ENCODE data around the gene RGS6.

Gene RGS6

GRCh38 chr14:72089625-72090024 is 157.4 kb downstream of the RGS6 start:
- DNase-seq = no peak

DNA sequence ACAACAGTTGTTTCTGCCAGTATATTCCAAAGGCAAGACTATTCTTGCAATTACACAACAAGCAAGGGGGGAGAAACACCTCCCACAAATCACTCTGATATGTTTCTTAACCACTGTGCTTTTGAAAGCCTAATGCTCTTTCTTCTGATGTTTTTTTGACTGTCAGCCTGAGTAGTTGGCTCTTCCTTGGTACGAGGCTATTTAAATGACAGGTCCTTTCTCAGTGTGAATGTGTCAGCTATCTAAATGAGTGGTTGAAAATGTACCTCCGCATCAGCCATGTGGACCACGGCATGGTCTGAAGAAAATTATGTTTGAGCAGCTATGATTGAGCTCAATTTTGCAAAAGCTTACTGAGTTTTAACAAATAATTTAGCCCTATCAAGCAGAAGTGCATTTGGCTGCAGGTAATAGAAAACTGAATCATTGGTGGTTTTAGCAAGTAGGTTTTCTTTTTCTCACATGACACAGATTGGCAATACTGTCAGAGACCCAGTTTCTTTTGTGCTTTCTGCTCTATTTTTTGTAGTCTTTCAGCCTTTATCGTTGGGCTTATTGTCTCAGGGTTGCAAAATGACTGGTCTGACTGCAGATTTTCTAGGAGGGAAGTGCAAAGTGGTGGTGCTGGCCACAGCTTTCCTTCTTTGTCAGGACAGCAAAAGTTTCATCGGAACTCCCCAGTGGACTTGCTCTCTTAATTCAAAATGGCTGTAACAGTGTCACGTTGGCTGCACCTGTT is 162.8 kb downstream of the RGS6 start:
- DNase-seq = no peak

DNA sequence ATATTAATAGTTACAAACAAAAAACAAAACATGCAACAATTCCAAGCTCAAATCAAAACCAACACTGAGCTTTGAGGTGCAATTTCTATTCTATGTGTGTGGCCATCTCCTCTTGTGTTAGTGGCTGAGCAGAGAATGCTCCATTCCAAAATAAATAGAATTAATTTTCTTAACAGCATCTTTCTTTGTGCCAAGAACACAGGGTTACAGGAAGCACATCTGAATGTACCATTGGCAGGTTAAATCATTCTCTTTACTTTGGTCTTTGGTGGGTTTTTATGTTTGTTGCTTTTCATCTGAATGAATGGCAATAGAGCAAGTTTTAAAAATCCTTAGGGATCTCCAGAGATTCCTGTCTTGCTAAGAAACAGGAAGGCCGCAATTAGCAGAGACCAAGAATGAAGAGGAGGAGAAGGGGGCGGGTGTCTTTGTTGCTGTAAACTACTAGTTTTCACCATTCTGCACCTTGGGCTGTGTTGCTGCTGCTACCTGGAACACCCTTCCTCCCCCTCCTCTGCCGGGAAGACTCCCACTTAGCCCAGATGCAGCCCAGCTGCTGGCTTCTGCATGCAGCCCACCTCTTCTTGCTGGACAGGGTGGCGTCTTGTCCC is 165.0 kb downstream of the RGS6 start:
- DNase-seq = no peak

- DNase-seq = no peak
Measured at GRCh38 chr14:72098210-72098609, 166.0 kb downstream of the RGS6 start.

- no peak for DNase-seq
Measured at GRCh38 chr14:72099566-72099965, 167.3 kb downstream of the RGS6 start.

- DNase-seq = no peak
Measured at GRCh38 chr14:72104011-72104613, 171.9 kb downstream of the RGS6 start.

DNA sequence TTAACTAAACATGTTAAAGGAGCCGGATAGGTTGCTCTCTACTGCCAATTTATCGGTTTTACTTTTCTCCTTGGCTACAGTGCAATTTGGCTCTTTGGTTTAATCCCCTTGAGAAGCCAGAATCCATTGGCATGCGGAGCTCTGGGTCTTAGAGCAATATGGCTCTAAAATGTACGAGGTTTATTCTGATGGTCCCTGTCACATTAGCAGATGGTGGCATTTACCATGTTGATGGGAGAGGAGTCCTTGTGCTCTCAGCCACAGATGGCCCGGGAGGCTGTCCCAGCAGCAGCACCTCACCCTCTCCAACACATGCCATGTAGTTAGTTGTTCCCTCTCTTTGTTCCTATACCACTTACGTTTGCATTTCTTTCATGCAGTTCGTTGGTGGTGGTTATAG is 179.7 kb downstream of the RGS6 start:
- no peak for DNase-seq

DNA sequence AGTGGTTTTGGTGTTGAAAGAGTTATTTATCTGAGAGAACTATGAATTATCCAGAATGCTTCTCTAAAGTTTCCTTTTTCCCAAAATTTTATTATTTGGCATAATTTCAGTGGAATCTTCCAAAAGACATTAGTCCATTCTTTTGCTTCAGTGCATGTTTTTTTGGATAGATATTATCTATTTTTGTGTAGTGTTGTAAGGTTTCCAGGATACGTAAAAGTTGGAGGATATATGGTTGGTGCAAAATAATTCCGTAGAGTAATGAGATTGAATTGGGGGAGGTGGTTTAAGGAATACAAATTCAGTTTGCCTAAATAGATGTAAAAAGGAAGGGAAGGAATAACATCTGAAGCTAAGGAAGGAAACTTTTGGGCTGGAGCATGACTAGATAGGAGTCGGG is 186.6 kb downstream of the RGS6 start:
- no peak for DNase-seq

GRCh38 chr14:72120315-72120714 is 188.1 kb downstream of the RGS6 start:
- DNase-seq = no peak

- no peak for DNase-seq
Measured at GRCh38 chr14:72123755-72124154, 191.5 kb downstream of the RGS6 start.

- DNase-seq = no peak
Measured at GRCh38 chr14:72124171-72124570, 191.9 kb downstream of the RGS6 start.

DNA sequence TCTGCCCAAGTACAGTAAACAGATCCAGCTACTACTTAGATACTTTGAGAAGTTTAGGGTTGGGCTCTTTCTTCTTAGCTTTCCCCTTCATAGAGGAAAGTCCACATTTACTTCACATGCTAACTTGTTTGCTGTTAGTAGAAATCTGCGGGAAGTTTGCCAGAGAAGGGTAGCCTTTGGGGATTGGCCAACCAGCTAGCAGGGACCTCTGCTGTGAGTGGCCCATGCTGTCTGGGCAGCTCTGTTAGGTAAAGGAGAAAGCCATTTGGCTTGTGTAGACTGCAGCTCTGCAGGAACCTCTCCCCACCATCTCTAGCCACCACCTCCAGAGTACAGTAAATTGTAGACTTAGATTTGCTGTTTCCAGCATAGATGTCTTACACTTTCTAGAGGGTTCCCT is 193.9 kb downstream of the RGS6 start:
- DNase-seq = no peak

DNA sequence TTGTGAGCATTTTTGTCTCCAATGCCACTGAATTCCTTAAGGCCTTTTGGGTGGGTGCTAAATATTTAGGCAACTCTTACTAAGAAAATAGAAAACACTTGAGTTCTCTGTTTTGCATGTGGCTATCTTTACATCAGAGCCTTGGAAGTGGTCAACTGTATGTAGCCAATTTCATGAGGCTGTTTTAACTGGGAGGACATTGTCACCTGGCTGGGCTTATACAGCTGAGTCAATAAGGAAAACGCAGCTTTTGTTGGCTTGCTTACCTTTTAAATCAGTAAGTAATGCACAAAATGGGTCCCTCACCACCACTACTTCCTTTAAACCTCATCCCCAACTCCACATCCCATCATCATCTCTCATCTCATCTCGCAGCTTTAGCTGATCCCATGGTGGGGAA is 194.3 kb downstream of the RGS6 start:
- no peak for DNase-seq

- DNase-seq = no peak
Measured at GRCh38 chr14:72128629-72129028, 196.4 kb downstream of the RGS6 start.

DNA sequence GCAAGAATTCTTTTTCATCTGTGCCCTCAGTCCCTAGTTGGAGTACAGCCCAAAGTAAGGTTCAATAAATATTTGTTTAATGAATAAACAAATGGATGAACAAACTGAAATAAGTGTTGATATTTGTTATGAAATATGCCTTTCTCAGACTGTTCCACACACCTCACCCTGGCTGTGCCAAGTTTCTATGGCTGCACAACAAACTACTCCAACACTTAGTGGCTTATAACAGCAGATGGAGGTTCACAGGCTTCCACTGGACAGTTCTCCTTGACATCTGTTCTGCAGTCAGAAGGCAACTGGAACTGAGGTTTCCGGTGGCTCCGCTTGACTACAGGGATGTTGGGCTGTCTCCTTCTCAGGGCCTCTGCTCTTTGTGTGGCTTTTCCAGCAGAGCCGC is 197.1 kb downstream of the RGS6 start:
- no peak for DNase-seq

- no peak for DNase-seq
Measured at GRCh38 chr14:72141084-72141483, 208.9 kb downstream of the RGS6 start.

DNA sequence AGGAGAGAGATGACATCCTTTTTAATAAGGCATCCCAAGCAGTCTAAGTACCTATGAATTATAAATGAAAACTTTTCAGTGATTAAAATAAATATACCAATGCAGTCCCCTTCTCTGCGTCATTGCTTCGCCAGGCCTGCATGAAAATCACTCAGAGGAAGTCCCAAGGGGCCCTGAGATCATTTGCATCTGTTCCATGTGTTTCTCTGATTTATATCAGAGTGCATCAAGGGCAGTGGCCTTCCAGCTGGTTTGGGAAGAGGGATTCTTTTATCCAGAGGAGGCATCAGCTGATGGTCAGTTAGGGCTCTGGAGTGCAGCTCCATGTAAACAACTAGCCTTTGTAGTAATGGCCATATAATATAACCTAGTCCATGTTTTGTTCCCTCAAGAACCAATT is 210.1 kb downstream of the RGS6 start:
- no peak for DNase-seq

- no peak for DNase-seq
Measured at GRCh38 chr14:72146241-72146640, 214.0 kb downstream of the RGS6 start.

GRCh38 chr14:72154645-72155378 is 222.6 kb downstream of the RGS6 start:
- DNase-seq = no peak

- DNase-seq = no peak
Measured at GRCh38 chr14:72155379-72155993, 223.3 kb downstream of the RGS6 start.

- no peak for DNase-seq
Measured at GRCh38 chr14:72164420-72165228, 232.4 kb downstream of the RGS6 start.

DNA sequence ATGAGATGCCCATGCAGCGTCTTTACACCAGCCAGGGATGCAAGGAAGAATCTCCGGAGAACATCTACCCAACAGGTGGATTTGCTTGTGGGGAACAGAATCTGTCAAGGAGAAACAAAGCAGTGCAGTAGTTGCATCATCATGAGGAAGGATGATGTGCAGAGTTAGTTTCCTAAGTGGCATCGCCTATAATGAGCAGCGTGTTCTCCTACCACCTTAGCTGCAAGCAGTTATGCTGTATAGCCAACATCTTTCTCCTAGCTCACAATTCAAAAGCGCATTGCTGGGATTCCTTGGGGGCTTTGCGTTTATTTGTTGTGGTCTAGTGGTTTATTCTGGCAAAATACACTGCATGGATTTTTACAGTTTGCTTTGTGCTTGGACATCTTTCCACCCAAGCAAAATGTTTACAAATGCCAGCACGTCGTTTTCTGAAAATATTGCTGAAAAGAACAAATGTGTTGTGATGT is 233.0 kb downstream of the RGS6 start:
- no peak for DNase-seq
